Transverse colon (tissue), 3 donors: ENCODE results near the gene PTPA.
"Not testable (repeated sequence)": the region's sequence is repeated elsewhere in the genome, so short reads cannot be mapped to it uniquely, and the experiment has no call there.

Experiments
- EP300 ChIP-seq: sonication (generic); formaldehyde crosslinking; IDR thresholded peaks from one replicate; pipeline ENCODE4 v1.6.1; 2017; ENCODE audit warnings: antibody characterized with exemption, low read depth
- TF ChIP-seq, protein P1 (sequence below), 5 experiments: fragments of 200-600 bp in 3 of 5; fragments of 450-650 bp in 2 of 5; sonication (generic) in 3 of 5; IDR thresholded peaks; 1 replicate in 2 of 5; 2 replicates in 3 of 5; pipeline ENCODE4 v1.5.1; 2016 to 2017; ENCODE audit warnings: antibody characterized with exemption in 5 of 5, inconsistent platforms in 3 of 5, mild to moderate bottlenecking in 2 of 5, moderate library complexity in 1 of 5

DNA sequence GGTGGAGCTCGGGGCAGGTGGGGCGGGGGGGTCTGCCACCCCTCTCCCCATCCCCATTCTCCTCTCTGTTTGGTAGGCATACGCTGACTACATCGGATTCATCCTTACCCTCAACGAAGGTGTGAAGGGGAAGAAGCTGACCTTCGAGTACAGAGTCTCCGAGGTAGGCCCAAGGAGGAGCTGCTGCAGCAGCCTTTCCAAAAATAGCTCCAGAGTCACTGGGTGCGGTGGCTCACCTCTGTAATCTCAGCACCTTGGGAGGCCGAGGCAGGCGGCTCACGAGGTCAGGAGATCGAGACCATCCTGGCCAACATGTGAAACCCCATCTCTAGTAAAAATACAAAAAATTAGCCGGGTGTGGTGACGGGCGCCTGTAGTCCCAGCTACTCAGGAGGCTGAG is 11.8 kb downstream of the PTPA start:
- TF ChIP-seq, protein P1, sequence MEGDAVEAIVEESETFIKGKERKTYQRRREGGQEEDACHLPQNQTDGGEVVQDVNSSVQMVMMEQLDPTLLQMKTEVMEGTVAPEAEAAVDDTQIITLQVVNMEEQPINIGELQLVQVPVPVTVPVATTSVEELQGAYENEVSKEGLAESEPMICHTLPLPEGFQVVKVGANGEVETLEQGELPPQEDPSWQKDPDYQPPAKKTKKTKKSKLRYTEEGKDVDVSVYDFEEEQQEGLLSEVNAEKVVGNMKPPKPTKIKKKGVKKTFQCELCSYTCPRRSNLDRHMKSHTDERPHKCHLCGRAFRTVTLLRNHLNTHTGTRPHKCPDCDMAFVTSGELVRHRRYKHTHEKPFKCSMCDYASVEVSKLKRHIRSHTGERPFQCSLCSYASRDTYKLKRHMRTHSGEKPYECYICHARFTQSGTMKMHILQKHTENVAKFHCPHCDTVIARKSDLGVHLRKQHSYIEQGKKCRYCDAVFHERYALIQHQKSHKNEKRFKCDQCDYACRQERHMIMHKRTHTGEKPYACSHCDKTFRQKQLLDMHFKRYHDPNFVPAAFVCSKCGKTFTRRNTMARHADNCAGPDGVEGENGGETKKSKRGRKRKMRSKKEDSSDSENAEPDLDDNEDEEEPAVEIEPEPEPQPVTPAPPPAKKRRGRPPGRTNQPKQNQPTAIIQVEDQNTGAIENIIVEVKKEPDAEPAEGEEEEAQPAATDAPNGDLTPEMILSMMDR (IDR thresholded peaks at IDR 0.05), result not testable (repeated sequence)
- TF ChIP-seq EP300, result not testable (repeated sequence)
